B cell (primary cell): Measurements from ENCODE around the gene MIA3. TPM values are rescaled to one million over a fixed set of nuclear protein-coding genes. Genes with fewer than 3 reads are reported as not detected.
A peak's percentile ranks its signal among the peaks of the same experiment; 100 is the strongest.

ENCODE experiments used
- ATAC-seq: fragments of 200-7000 bp; cut with Tn5 transposase; one replicate; pipeline ENCODE4 v1.10.0; 2021; ENCODE audit warnings: low read depth, mild to moderate bottlenecking, moderate number of reproducible peaks, moderate library complexity
- CTCF ChIA-PET: fragments of 350-600 bp; sonication (Branson Sonifier 250); formaldehyde crosslinking; loops from one replicate; lab custom pipeline; 2021; ENCODE audit warnings: antibody characterized with exemption, inconsistent platforms; lab: Charles Lee
- POLR2A ChIA-PET: fragments of 350-600 bp; sonication (Branson Sonifier 250); formaldehyde crosslinking; loops from one replicate; lab custom pipeline; 2021; ENCODE audit warnings: antibody characterized with exemption; lab: Charles Lee
- DNase-seq: peaks from one replicate; pipeline ENCODE4 v3.0.0; 2013
- H2AFZ ChIP-seq: 2 replicates; pipeline ENCODE4 v1.6.1; 2012; ENCODE audit warnings: mild to moderate bottlenecking, low read depth, low read length; ENCODE audit not compliant: insufficient read depth, poor library complexity, severe bottlenecking
- H3K27ac ChIP-seq, 2 donors: 1 replicate in 1 of 2; 2 replicates in 1 of 2; pipeline ENCODE4 v1.5.1; 2012 to 2013; ENCODE audit warnings: low read length in 2 of 2, mild to moderate bottlenecking in 2 of 2, moderate library complexity in 1 of 2
- H3K27me3 ChIP-seq, 4 experiments: fragments of 200-600 bp in 1 of 4; sonication (generic) in 1 of 4; replicated peaks in 1 of 4; 1 replicate in 2 of 4; 2 replicates in 2 of 4; pipeline versions ENCODE4 v1.6.1 to v1.7.0; 2013 to 2016; ENCODE audit warnings: low read length in 3 of 4, mild to moderate bottlenecking in 2 of 4, mixed read lengths in 1 of 4, moderate library complexity in 1 of 4; ENCODE audit not compliant: insufficient read depth in 4 of 4, control insufficient read depth in 3 of 4; ENCODE audit errors: control extremely low read depth in 1 of 4
- H3K36me3 ChIP-seq, 2 experiments: replicated peaks in 1 of 2; 1 replicate in 1 of 2; 2 replicates in 1 of 2; pipeline versions ENCODE4 v1.6.1 to v1.7.1; 2013; ENCODE audit warnings: low read length in 1 of 2; ENCODE audit not compliant: insufficient read depth in 2 of 2, control insufficient read depth in 1 of 2; ENCODE audit errors: control extremely low read depth in 1 of 2, extremely low read depth in 1 of 2
- H3K4me1 ChIP-seq, 2 donors: fragments of 200-600 bp in 1 of 2; sonication (generic) in 1 of 2; 1 replicate in 1 of 2; 2 replicates in 1 of 2; pipeline versions ENCODE4 v1.5.1 to v1.6.1; 2013 to 2017; ENCODE audit warnings: low read length in 2 of 2; ENCODE audit not compliant: control insufficient read depth in 2 of 2, insufficient read depth in 2 of 2
- H3K4me2 ChIP-seq: replicated peaks from 2 replicates; pipeline ENCODE3; 2012; ENCODE audit warnings: mild to moderate bottlenecking, low read depth, low read length; ENCODE audit not compliant: poor library complexity, severe bottlenecking
- H3K4me3 ChIP-seq, 5 experiments: fragments of 200-600 bp in 1 of 5; sonication (generic) in 1 of 5; 1 replicate in 3 of 5; 2 replicates in 2 of 5; pipeline versions ENCODE4 v1.5.1 to v1.7.0; 2011 to 2016; ENCODE audit warnings: low read length in 4 of 5, mild to moderate bottlenecking in 4 of 5, low read depth in 2 of 5, control low read depth in 1 of 5, moderate library complexity in 1 of 5; ENCODE audit not compliant: insufficient read depth in 1 of 5; ENCODE audit errors: control extremely low read depth in 1 of 5, extremely low read depth in 1 of 5
- H3K79me2 ChIP-seq: fragments of 200-600 bp; sonication (generic); one replicate; pipeline ENCODE4 v1.6.0; 2016; ENCODE audit warnings: low read length; ENCODE audit not compliant: control insufficient read depth, insufficient read depth
- H3K9ac ChIP-seq: fragments of 200-600 bp; sonication (generic); 2 replicates; pipeline ENCODE4 v1.6.1; 2017; ENCODE audit warnings: mild to moderate bottlenecking, low read length, moderate library complexity
- H3K9me3 ChIP-seq, 3 donors: one replicate each; pipeline versions ENCODE4 v1.6.1 to v1.7.1; 2013; ENCODE audit warnings: low read length in 2 of 3; ENCODE audit not compliant: control insufficient read depth in 2 of 3, insufficient read depth in 1 of 3; ENCODE audit errors: control extremely low read depth in 1 of 3
- H4K20me1 ChIP-seq: 2 replicates; pipeline ENCODE4 v1.6.0; 2012; ENCODE audit warnings: mild to moderate bottlenecking, low read length; ENCODE audit not compliant: insufficient read depth, control insufficient read depth, poor library complexity, severe bottlenecking
- H3K27ac Mint-ChIP-seq: one replicate; pipeline ENCODE4 v1.8.0; 2021; ENCODE audit warnings: mixed read lengths
- H3K27me3 Mint-ChIP-seq: one replicate; pipeline ENCODE4 v1.8.0; 2021; ENCODE audit warnings: mixed read lengths
- H3K4me1 Mint-ChIP-seq: one replicate; pipeline ENCODE4 v1.8.0; 2021; ENCODE audit warnings: mixed read lengths
- H3K4me3 Mint-ChIP-seq: one replicate; pipeline ENCODE4 v1.8.0; 2021; ENCODE audit warnings: mixed read lengths
- H3K9me3 Mint-ChIP-seq: one replicate; pipeline ENCODE4 v1.8.0; 2022; ENCODE audit warnings: mixed read lengths; ENCODE audit not compliant: insufficient read depth
- EZH2 ChIP-seq: IDR thresholded peaks from 2 replicates; pipeline ENCODE4 v1.6.1; 2012; ENCODE audit warnings: borderline replicate concordance, low read depth, mild to moderate bottlenecking, moderate library complexity, low read length; ENCODE audit not compliant: insufficient read depth, poor library complexity, severe bottlenecking
- WGBS: methylation state at CpG from one replicate; pipeline ENCODE4 v1.1.5; 2013; ENCODE audit warnings: missing lambda C conversion rate; ENCODE audit not compliant: insufficient coverage; 5-methylcytosine and 5-hydroxymethylcytosine counted together
- intact Hi-C: fragments of 100-400 bp; cut with micrococcal nuclease; formaldehyde crosslinking; loops from one replicate; pipeline ENCODE4 v1.10.0; 2022
- polyA plus RNA-seq: library from polyadenylated mRNA; depleted of rRNA; stranded (reverse); fragments of >200 nt; gene quantifications from 2 replicates; pipeline ENCODE4 v1.2.3, GENCODE V29; 2012
- total RNA-seq, 2 donors: library from RNA; stranded (reverse); fragments of 120-200 nt in 1 of 2; gene quantifications; 1 replicate in 1 of 2; 2 replicates in 1 of 2; pipeline versions ENCODE4 v1.2.3 to v1.2.4, GENCODE V29; 2013 to 2022
- TF ChIP-seq, protein P1 (sequence below): fragments of 200-600 bp; IDR thresholded peaks from one replicate; pipeline ENCODE4 v1.8.0; 2022; ENCODE audit warnings: antibody characterized with exemption, mild to moderate bottlenecking

MIA3 gene
- total and polyA plus RNA-seq, 2 donors (not counting 1 experiment from before 2014, with no cell fraction given) = 69.2 to 109 TPM

DNA sequence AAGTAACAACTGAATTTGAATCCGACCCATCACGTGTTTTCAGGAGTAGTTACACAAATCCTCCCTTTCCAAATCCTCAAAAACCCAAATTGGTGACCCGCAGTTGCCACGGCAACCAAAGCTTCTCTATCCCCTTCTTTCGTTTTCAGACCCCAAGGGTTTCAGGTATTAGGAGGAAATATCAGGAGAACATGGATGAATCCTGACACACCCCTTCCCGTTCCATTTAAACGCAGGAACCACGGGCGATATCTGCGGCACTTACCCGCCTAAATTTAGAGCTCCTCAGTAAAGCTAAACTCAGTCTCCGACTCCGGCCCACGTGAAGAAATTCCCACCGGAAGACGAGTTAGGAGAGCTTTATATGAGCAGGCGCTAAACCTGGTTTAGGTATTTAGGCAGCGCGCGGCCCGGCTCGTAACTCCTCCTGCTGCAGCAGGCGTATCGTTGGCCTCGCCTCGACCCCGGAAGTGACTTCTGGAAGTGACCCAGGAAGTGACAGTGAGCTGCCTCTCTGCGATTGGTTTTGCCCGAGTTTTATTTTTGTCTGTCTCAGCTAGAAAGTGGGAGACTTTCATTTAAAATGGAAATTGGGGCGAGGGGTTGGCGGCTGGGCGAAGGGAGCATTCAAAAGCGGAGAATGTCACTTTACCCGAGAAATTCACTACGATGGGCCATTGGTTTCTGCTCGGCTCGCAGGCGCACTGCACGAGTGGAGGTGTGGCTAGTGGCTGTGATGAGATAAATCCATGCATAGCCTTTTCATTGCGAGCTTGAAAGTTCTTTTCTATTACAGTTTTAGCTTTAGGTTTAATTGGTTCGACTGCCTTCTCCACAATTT lies 28.2 kb upstream of the MIA3 start, which contains the start of gene TAF1A:
Gene TAF1A (minus strand): TSS at position 472 of the 841 bp plus-strand sequence.
- Histone ChIP-seq H4K20me1 (no peaks in the 10 kb centered on the region), H3K9me3 (no peaks in the 10 kb centered on the region), H2AFZ (peak within 1 kb of the TSS; percentile 92), H3K36me3 (peaks cover 2 to 5% of the 10 kb centered on the region in 2 experiments), H3K4me3 (peak within 1 kb of the TSS; percentile 68 to 95 (median 93)), H3K27me3 (no peaks in the 10 kb centered on the region), H3K27ac (peak within 1 kb of the TSS; percentile 66 to 92), H3K9ac (peak within 1 kb of the TSS; percentile 81), H3K79me2 (peaks cover 57% of the 10 kb centered on the region), H3K4me2 (peak within 1 kb of the TSS; percentile 72), H3K4me1 (peaks cover 28 to 37% of the 10 kb centered on the region in 2 donors)
- Mint-ChIP-seq H3K27ac (peak within 1 kb of the TSS; percentile 98), H3K4me1 (peaks cover 54% of the 10 kb centered on the region), H3K9me3 (no peaks in the 10 kb centered on the region), H3K27me3 (no peaks in the 10 kb centered on the region), H3K4me3 (peak within 1 kb of the TSS; percentile 98)
- TF ChIP-seq, protein P1, sequence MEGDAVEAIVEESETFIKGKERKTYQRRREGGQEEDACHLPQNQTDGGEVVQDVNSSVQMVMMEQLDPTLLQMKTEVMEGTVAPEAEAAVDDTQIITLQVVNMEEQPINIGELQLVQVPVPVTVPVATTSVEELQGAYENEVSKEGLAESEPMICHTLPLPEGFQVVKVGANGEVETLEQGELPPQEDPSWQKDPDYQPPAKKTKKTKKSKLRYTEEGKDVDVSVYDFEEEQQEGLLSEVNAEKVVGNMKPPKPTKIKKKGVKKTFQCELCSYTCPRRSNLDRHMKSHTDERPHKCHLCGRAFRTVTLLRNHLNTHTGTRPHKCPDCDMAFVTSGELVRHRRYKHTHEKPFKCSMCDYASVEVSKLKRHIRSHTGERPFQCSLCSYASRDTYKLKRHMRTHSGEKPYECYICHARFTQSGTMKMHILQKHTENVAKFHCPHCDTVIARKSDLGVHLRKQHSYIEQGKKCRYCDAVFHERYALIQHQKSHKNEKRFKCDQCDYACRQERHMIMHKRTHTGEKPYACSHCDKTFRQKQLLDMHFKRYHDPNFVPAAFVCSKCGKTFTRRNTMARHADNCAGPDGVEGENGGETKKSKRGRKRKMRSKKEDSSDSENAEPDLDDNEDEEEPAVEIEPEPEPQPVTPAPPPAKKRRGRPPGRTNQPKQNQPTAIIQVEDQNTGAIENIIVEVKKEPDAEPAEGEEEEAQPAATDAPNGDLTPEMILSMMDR = no peak
- no peak for TF ChIP-seq EZH2
- WGBS = under 1% methylated on average over 34 of the region's 41 CpGs
- ATAC-seq = peak; percentile 99
- POLR2A ChIA-PET = no interaction called here
- DNase-seq = peak; percentile 87
- CTCF ChIA-PET = interaction anchor here (0.9 to 1.6 kb wide), 6 partner anchors 28 to 149 kb away, joined by 3 to 7 read pairs (median 3); no protein-coding TSS in a partner anchor
- intact Hi-C loops = loop anchor here (1.0 to 2.0 kb wide), 5 partner anchors 7 to 125 kb away; no protein-coding TSS in a partner anchor

DNA sequence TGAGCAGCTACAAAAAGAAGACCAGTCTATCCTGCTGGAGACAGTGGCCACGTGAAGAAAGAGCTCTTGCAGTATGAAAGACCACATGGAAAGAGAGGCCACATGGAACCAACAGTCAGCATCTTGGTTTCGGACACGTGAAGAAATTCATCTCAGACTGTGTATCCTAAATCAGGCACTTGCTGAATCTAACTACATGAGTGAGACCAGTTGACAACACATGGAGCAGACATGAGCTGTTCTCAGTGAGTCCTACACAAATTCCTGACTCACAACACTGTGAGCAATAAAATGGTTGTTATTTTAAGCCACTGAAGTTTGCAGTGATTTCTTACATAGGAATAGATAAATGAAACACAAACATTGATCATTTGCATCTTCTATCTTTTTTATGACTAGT lies 25.7 kb upstream of the MIA3 start:
- peaks cover 0 to 5% of the 10 kb centered on the region in 2 experiments for H3K36me3 ChIP-seq
- ChIA-PET POLR2A (no interaction called here), CTCF (no interaction called here)
- H3K4me1 ChIP-seq = peaks cover 19 to 23% of the 10 kb centered on the region in 2 donors
- H3K4me2 ChIP-seq = no peak overlapping the region
- no peak for TF ChIP-seq EZH2
- Mint-ChIP-seq H3K27ac (no peak overlapping the region), H3K27me3 (no peaks in the 10 kb centered on the region), H3K9me3 (no peaks in the 10 kb centered on the region), H3K4me1 (peaks cover 33% of the 10 kb centered on the region), H3K4me3 (peak overlapping the region; percentile 60)
- peaks cover 35% of the 10 kb centered on the region for H3K79me2 ChIP-seq
- H3K27ac ChIP-seq = no peak overlapping the region
- WGBS = 80% methylated on average over 1 of the region's 3 CpGs
- no peak overlapping the region for H3K4me3 ChIP-seq
- ATAC-seq = no peak
- H3K9me3 ChIP-seq = no peaks in the 10 kb centered on the region
- no peaks in the 10 kb centered on the region for H3K27me3 ChIP-seq
- no peak overlapping the region for H3K9ac ChIP-seq
- no peak overlapping the region for H2AFZ ChIP-seq
- intact Hi-C loops = no loop called here
- no peaks in the 10 kb centered on the region for H4K20me1 ChIP-seq
- no peak for DNase-seq
